HG02885 (cell line): ENCODE data around the gene MYOM1.
"Not testable (repeated sequence)": the region's sequence is repeated elsewhere in the genome, so short reads cannot be mapped to it uniquely, and the experiment has no call there.

Experiments used
- ATAC-seq: cut with Tn5 transposase; IDR thresholded peaks from one replicate; pipeline ENCODE4 v1.9.1; 2021; ENCODE audit warnings: mild to moderate bottlenecking; ENCODE audit not compliant: unreplicated experiment, poor library complexity

MYOM1 gene

GRCh38 chr18:3044931-3045698 is 174.7 kb downstream of the MYOM1 start:
- no peak for ATAC-seq

- ATAC-seq = no peak
Measured at GRCh38 chr18:3042379-3042778, 177.4 kb downstream of the MYOM1 start.

GRCh38 chr18:3041843-3042242 is 177.9 kb downstream of the MYOM1 start:
- ATAC-seq = no peak

- ATAC-seq = no peak
Measured at GRCh38 chr18:3040881-3041280, 178.9 kb downstream of the MYOM1 start.

- no peak for ATAC-seq
Measured at GRCh38 chr18:3040173-3040572, 179.6 kb downstream of the MYOM1 start.

- peak; percentile 100 for ATAC-seq
Measured at GRCh38 chr18:3037423-3037915, 182.3 kb downstream of the MYOM1 start.

GRCh38 chr18:3036108-3036507 is 183.7 kb downstream of the MYOM1 start:
- ATAC-seq = no peak

GRCh38 chr18:3035635-3036034 is 184.1 kb downstream of the MYOM1 start:
- ATAC-seq = no peak

GRCh38 chr18:3032721-3033120 is 187.0 kb downstream of the MYOM1 start:
- ATAC-seq = no peak

- ATAC-seq = no peak
Measured at GRCh38 chr18:3029215-3029952, 190.4 kb downstream of the MYOM1 start.

- not testable (repeated sequence) for ATAC-seq
Measured at GRCh38 chr18:3028115-3028514, 191.7 kb downstream of the MYOM1 start.

- no peak for ATAC-seq
Measured at GRCh38 chr18:3027370-3027891, 192.3 kb downstream of the MYOM1 start.

GRCh38 chr18:3025544-3025943 is 194.2 kb downstream of the MYOM1 start:
- no peak for ATAC-seq

GRCh38 chr18:3023603-3024002 is 196.2 kb downstream of the MYOM1 start:
- not testable (repeated sequence) for ATAC-seq
